NCI-H510A (cell line): ENCODE data around the gene TMEM131L.
"Not testable (repeated sequence)": the region's sequence is repeated elsewhere in the genome, so short reads cannot be mapped to it uniquely, and the experiment has no call there.

Experiments used
- DNase-seq: peaks from one replicate; lab custom pipeline; 2025; lab: John Stamatoyannopoulos, UW

Gene TMEM131L

DNA sequence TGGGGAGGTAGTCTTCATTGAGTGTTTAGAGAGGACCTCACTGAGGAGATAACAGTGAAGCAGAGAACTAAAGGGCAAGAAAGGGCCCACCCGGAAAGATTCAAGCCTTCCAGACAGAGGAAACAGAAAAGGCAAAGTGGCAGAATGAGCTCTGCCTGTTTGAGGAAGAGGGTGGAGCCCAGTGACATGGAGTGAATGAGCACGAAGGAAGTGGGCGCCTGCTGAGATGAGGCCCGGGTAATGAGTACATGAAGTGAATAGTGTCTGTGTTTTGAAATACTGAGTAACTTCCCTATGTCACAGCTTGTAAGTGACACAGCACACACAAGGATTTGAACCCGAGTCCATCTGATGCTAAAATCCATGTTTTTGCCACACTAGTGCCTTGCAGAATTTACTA, 185.4 kb downstream of the TMEM131L start:
- no peak for DNase-seq

DNA sequence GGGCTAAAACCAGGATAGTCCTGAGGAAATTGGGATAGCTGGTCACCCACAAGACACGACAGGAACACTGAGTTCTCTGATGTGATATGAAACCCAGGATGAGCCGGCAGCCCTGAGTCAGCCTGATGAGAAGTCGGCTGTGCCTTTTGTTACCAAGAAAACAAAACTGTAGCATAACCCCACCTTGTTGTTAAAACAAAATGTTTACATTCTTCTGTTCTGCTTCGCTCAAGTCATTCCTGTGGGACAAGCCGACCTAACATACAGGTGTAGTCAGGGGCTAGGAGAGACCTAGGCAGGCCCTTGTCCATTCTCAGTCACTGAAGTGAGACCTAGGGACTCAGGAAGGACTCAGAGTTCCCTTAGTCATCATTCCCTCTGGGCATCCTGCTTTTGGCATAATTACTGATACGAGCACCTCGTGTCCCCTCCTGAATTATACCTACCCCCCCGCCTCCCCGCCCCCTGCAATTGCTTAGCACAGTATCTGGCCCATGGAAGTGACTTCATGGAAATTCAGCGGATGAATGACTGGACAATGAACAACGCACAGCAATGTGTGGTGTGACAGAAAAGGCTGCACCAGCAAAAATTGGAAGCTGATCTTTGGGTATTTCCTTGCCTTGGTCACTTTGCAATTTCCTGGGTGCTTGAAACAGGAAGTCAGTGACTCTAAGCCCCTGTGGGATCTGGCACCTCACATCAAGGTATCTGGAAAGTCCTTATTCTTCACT, 186.1 kb downstream of the TMEM131L start:
- no peak for DNase-seq

DNA sequence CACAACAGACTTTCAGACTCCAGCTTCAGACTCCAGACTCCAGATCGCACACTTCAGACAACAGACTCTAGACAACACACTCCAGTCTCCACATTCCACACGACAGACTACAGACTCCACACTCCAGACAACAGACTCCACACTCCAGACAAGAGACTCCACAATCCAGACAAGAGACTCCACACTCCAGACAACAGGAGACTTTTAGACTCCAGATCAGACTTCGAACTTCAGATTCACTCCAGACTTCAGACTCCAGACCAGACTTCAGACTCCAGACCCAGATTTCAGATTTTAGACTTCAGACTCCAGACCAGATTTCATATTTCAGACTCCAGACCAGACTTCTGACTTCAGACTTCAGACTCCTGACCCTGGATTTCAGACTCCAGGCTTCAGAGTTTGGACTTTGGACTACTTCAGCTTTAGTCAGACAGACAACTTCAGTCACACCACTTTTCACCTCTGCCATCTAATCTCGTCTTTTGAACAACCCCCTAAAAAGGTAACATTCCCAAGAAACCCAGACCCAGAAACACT, 188.9 kb downstream of the TMEM131L start:
- no peak for DNase-seq

DNA sequence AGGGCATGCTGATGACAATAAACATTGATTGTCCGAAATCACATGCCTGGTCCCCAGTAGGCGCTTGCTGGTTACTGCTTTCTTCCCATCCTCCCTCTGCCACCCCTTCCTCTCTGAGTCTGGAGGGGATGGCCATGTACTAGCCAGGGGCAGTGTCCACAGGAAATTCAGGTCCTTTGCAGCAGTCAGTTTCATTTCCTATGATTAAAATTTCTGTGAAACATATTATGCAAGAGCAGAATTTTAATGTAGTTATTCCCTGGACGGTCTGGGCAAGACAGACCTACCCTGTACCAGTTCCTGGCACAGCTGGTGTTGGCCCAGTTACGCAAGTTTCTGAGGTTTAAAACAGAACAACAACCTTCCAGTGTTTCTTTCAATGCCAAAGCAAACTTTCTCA, 189.8 kb downstream of the TMEM131L start:
- no peak for DNase-seq

DNA sequence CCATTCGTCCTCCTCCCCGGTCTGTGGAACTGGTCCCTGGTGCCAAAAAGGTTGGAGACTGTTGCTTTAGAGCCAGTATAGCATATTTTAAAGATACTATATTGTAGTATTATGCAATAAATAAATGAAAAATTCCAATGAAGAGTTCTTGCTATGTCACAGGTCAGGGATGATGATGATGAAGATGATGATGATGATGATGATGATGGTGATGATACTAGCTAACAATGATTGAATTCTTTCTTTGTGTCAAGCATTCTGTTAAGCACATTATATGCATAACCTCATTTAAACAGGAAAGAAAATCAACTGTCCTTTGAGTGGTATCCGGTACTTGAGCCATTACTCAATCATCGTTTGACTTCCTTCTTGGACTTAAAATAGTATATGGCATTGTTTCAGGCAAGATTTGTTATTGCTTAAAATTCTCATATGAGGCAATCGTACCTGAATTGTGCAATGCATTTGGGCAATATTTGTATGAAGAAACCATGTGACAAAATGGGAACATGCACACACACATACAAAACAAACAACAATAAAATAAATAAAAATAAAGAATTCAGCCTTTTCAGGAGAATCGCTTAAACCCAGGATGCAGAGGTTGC, 195.2 kb downstream of the TMEM131L start:
- DNase-seq, result no peak

DNA sequence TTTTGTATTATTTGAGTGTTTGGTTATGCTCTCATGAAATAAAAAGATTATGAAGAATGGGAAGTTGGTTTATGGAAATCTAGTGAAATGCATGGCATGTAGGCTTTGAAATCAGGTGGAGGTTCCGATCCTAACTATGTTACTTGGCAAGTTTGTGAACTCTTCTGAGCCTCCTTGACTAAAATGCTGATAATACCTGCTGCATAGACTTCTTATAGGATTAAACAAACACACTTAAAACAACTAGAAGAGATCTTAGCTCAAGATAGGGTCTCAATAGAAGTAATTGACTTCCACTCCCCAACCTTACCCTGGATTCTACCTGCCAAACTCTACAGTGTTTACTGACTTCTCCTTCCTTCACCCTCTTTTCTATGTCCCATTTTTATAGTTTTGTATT, 195.7 kb downstream of the TMEM131L start:
- no peak for DNase-seq

DNA sequence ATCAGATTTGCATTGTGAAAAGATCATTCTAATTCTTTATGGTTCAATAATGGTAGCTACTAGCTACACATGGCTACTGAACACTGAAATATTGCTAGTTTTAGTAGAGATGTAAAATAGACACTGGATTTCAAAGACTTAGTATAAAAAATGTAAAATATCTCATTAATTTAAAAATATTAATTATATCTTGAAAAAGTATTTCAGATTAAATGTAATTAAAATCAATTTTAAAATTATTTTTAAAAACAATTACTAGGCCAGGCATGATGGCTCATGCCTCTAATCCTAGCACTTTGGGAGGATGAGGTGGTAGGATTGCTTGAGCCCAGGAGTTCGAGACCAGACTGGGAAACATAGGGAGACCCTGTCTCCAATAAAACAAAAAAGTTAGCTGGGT, 197.5 kb downstream of the TMEM131L start:
- no peak for DNase-seq

DNA sequence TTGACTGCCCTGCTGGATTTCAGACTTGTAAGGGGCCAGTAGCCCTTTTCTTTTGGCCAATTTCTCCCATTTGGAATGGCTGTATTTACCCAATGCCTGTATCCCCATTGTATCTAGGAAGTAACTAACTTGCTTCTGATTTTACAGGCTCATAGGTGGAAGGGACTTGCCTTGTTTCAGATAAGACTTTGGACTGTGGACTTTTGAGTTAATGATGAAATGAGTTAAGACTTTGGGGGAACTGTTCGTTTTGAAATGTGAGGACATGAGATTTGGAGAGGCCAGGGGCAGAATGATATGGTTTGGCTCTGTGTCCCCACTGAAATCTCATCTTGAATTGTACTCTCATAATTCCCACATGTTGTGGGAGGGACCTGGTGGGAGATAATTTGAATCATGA, 200.3 kb downstream of the TMEM131L start:
- DNase-seq, result not testable (repeated sequence)

DNA sequence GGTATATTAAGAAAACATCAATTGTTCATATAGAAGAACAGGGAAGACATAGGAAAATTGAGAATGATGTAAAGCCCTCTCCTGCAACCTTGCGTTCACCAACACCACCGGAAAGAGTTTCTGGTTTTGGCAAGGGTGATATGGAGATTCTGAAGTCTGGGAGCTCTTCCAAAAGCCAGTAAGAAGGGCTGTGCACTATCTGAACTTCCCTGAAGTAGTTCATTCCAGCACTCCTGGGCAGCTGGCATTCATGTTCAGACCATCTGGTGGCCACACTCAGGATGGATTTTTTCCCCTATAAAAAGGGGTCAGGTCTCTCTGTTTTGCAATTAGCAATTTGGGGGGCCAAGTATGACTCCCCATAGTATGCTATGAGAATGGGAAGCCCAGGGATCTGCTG, 202.5 kb downstream of the TMEM131L start:
- no peak for DNase-seq

DNA sequence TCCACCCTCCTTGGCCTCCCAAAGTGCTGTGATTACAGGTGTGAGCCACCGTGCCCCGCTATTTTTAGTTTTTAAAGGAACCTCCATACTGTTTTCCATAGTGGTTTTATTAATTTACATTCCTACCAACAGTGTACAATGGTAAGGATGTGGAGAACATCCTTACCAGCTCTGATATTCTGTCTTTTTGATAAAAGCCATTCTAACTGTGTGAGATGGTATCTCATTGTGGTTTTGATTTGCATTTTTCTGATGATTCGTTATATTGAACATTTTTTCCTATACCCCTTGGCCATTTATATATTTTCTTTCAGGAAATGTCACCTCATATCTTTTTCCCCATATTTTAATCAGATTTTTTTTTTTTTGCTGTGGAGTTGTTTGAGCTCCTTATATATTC, 203.7 kb downstream of the TMEM131L start:
- DNase-seq, result no peak

DNA sequence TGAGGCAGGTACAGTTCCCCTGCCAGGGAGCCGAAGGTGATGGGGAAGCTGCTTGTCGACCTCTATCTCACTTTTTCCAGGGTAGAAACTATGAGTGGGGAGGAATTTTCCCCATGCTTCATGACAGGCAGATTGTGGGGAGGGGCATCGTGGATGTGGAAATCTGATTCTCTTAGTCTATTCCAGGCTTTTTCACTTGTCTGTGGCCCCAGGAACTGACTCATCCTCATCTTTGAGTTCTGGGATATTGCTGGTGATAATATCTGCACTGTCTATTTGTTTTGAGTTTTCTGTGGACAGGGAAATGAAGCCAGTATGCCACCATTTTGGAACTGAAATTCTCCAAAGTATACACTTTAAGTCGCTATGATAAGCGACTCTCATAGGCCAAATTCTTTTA, 210.3 kb downstream of the TMEM131L start:
- DNase-seq, result no peak

DNA sequence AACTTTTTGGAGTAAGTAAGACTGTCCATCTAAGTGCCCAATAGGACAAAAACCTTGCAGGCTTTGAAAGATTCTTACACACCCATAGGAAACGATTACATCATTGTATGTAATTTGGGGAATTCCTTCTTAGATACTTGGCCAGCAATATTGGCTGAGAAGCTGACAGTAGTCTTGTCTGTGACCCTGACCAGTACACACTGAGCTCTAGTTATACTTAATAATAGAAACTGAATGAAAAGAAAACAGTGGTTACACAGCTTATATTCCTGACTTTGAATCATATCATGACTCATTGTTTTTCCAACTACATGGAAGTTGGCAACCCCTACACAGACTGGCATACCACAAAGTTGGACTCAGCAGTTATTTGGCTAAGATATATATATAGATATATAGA, 210.8 kb downstream of the TMEM131L start:
- no peak for DNase-seq

DNA sequence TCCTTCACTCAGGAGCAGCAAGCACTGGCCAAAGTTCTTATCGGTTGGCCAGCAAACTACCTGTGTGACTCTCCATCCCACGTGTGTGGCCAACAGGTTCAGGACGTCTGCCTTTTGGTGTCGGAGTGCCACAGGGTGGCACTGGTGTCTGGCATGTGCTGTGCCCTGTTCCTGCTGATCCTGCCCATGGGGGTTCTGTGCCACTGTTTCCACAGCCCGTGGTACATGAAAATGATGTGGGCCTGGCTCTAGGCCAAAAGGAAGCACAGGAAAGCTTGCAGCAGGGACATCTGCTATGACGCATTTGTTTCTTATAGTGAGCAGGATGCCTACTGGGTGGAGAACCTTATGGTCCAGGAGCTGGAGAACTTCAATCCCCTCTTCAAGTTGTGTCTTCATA, 213.3 kb downstream of the TMEM131L start:
- no peak for DNase-seq

DNA sequence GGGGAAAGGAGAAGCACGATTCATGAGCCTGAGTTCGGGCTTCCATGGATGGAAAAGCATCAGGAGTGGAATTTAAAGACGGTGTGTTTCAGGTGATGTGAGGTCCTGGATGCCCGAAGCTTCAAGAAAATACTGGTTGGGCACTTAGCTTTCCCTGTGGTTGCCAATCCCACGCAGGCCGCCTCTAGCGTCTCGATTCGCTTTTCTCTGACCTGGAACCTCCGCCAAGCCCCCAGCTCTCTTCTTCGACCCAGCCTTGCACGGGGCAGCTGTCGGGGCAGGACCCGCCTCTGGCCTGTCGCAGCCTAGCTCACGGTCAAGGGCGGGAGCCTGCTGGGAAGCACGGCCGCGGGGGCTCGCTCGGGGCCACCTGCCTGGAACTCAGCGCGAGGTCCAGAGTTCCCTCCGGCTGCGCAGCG, 217.6 kb downstream of the TMEM131L start:
- no peak for DNase-seq

DNA sequence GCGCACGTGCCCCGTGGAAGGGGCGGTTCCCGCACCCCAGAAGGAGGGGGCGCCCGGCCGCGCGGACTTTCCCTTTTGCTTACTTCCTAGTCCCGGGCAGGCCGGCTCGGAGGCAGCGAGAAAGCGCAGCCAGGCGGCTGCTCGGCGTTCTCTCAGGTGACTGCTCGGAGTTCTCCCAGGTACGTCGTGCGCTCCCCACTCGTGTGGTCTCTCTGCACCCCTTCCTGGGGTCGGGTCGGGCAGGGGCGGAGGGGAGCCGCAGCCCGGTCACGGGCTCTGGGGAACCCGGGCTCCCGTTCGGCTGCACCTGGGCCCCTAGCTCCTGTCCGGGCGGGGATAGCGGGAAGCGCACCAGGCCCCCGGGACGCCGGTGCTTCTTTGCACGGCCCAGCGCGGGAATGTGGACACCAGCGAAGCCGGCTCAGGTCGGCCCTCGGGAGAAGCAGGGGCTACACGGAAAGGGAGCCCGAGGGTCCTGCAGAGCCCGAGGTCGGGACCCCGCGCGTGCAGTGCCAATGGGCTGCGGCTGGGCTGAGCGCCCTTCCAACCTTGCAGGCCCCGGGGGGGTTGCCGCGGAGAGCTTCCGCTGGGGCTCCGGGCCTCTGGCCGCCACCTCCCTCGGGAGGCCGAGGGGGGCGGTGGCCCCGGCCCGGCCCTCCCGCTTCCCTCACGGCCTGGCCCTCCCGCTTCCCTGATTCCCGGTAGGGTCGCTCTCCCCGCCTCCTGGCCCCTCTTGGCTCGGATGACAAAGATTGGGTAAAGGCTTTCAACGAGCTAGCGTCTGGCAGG, 218.2 kb downstream of the TMEM131L start, which contains the start of gene TLR2:
TLR2 (plus strand) TSS at position 99 of the 789 bp plus-strand sequence. CDS start 18,628 bp downstream, outside the sequence.
- DNase-seq, result peak; percentile 4

DNA sequence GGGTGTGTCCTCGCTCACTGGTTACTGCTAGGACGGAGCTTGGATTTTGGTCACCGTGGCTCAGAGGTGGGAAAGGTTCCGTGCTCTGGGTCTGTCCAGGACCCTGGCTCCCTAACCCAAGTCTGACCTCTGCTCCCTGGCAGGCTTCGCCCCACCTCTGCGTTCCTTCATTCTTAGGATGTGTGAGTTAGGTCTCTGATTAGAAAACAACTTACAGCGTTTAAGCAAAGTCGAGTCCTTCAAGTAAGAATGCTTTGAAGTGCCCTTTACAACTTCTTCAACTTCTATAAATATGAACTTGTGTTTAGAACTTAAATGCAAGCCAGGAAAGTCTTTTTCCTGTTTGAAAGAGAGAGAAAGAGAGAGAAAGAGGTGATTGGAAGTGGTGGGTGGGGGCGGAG, 218.8 kb downstream of the TMEM131L start:
- no peak for DNase-seq
